Smooth muscle cell of the coronary artery (primary cell): ENCODE results near the gene KIF22. TPM values are rescaled to one million over a fixed set of nuclear protein-coding genes. Genes with fewer than 3 reads are reported as not detected.

Experiments used
- total RNA-seq: library from RNA; depleted of rRNA; stranded (reverse); fragments of >200 nt; gene quantifications from 2 replicates; pipeline ENCODE4 v1.2.3, GENCODE V29; 2014; ENCODE audit warnings: low replicate concordance

The KIF22 gene
- total RNA-seq: 8.4 and 20.4 TPM in 2 replicates

GRCh38 chr16:29790183-29790948, at the start of gene KIF22:
Gene KIF22, plus strand, starts transcription at chr16:29790751. Its CDS starts 9 bp downstream, at chr16:29790760.

GRCh38 chr16:29745853-29746345, 44.7 kb upstream of the KIF22 start, which contains the start of gene C16orf54:
Gene C16orf54, minus strand, starts transcription at chr16:29745990. Its CDS starts 1,039 bp downstream, at chr16:29744951.

DNA sequence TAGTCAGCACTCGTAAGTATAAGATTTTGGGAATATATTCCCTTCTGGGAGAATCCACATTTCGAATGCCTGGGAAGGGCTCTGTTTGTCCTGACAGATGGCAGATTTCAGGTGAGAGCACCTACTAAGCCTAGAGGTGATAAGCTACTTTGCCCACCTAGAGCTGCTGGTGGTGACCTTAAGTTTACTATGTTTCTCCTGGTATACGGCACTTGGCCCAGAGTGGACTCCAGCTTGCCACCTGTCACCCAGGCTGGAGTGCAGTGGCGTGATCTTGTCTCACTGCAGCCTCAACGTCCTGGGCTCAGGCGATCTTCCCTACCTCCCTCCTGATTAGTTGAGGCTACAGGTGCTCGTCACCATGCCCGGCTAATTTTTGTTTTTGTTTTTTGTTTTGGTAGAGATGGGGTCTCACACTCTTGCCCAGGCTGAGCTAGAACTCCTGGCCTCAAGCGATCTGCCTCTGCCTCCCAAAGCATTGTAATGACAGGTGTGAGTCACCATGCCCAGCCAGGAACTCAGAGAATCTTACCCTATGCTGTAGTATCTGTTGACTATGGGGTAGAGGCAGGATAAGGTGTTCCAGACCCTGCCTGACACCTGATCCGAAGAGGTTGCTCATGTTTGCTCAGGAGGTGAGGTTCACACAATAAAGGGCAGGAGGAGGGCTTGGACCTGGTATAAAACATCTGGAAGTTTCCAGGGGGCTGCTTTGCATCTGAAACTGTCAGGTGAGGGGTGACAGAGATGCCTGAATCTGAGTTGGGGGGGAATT, 12.8 kb upstream of the KIF22 start, which contains the start of gene ZG16:
Gene ZG16, plus strand, starts transcription at position 681 of the 775 bp plus-strand sequence. CDS start 1,011 bp downstream, outside the sequence.

DNA sequence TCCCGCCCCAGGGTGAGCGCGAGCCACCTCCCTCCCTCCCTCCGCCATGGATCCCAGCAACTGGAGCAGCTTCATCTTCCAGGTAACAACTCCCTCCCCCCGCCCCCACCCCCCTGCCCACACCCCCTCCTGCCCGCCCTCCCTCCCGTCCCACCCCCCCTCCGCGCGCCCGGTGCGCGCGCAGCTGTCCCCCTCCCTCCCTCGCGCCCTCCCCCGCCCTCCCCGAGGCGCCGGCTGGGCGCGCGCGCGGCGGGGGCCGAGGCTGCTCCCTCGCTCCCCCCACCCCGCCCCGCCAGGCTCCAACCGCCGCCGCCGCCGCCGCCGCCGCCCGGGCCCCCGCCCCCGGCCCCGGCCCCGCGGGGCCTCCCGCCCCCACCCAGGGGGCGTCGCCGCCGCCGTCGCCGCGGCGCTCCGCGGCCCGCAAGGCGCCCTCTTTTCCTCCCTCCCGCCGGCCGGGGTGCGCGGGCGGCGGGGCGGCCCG, 15.6 kb downstream of the KIF22 start, which contains the start of gene MAZ:
Gene MAZ, plus strand, starts transcription at position 431 of the 481 bp plus-strand sequence. CDS start 173 bp downstream, outside the sequence.

DNA sequence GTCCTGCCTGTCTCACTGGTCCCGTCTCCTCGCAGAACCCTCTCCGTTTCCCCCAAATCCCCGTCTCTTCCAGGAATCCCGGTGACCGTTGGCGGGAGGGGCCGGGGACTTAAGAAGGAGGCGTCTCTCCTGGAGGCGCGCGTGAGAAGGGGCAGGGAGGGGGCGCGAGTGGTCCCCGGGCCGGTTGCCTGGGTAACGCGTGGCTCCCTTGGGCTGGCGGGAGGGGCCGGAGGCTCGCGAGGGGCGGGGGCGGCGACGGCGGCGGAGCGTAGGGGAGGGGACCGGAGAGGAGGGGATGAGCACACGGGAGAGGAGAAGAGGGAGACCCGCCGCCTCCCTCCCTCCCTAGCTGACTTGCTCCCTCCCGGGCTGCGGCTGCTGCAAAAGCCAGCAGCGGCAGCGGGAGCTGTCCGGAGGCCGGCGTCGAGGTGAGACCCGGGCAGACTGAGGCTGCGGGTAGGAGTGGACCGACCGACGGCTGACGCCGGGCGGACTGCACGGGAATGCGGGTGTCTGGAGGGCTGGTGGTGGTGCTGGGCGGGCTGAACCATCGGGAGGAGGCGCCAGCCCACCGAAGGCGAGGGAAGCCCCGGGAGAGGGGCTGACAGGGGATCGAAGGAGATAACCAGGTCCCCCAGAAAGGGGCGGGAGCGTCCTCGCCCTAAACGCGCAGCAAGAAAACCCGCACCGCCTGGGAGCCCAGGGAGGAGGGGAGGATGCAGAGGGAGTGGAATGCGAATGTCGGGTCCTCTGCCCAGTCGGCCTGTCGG, 21.5 kb downstream of the KIF22 start, which contains the start of gene PRRT2:
Gene PRRT2, plus strand, starts transcription at position 298 of the 770 bp plus-strand sequence. CDS start 862 bp downstream, outside the sequence.

DNA sequence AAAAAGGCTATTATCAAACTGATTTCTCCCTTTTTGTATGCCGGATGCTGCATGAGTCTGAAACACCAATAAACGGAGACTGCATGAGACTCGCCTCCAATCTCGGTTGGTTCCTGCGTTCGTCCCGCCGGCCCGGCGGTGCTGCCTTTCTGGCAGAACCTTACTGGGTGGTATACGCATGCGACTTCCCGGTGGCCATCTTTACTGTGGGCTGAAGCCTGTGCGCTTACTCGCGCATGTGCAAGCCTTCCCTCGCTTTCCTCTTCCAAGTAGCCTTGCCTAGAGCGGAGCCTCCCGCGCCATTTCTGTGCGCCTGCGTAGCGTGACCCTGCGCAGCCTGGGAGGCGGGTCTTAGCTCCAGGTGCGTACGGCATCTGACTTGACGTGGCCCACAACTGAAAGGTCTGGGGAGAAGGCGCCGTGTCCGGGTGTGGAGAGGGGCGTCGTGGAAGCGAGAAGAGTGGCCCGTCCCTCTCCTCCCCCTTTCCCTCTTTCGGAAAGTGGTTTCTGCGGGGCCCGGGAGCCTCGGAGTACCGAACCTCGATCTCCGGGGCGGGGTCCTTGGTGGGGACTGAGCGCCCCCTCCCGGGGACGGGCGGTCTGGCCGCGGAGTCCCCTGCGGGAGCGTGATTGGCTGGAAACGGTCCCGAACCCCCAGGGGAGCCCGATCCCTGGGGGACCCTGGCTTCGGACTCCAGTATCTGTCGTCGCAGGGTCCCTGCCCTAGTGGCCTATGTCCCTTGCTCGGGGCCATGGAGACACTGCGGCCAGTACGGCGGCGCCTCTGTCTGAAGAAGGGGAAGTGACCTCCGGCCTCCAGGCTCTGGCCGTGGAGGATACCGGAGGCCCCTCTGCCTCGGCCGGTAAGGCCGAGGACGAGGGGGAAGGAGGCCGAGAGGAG, 25.5 kb downstream of the KIF22 start, which contains the start of gene PAGR1:
Gene PAGR1, plus strand, starts transcription at position 360 of the 901 bp plus-strand sequence. Its CDS starts 374 bp downstream, at position 734.

DNA sequence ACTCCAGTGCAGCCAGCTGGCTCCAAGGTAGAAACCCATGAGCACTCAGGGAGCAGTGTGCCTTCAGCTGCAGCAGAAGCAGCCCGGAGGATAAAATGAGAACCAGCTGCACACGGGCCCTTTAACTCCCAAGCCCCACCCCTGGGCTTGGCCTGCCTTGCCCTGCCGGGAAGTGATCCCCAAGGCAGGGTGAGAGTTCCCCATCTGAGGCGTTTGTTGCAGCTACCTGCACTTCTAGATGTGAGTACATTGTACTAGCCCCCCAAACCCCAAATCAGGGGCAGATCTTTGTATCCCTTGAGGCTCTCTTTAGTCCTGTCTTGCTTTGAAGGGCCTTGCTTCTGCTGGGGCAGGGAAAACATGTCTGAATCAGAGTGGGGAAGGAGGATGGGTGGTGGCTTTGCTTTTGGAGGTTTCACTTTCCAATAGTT, 29.7 kb downstream of the KIF22 start, which contains the start of gene MVP:
Gene MVP, plus strand, starts transcription at position 192 of the 431 bp plus-strand sequence. CDS start 10,088 bp downstream, outside the sequence.

Other genes with a start within 250 kb of the KIF22 start
- gene SPN, start 127.5 kb upstream of the KIF22 start, total RNA-seq: under 0.01 TPM in 1 of 2 replicates, not detected in the other
- gene QPRT, start 111.6 kb upstream of the KIF22 start, total RNA-seq: 5.3 and 14.7 TPM in 2 replicates
- not detected in 2 replicates for gene C16orf54, start 44.8 kb upstream of the KIF22 start, total RNA-seq
- gene ZG16, start 12.5 kb upstream of the KIF22 start, total RNA-seq: not detected in 2 replicates
- gene MAZ, start 15.8 kb downstream of the KIF22 start, total RNA-seq: 166 and 189 TPM in 2 replicates
- 0.38 and 1.6 TPM in 2 replicates for gene PRRT2, start 21.4 kb downstream of the KIF22 start, total RNA-seq
- 4.4 and 16.9 TPM in 2 replicates for gene PAGR1, start 25.4 kb downstream of the KIF22 start, total RNA-seq
- gene MVP, start 29.7 kb downstream of the KIF22 start, total RNA-seq: 281 and 542 TPM in 2 replicates
- gene CDIPT, start 72.5 kb downstream of the KIF22 start, total RNA-seq: 65.0 and 80.7 TPM in 2 replicates
- gene SEZ6L2, start 108.8 kb downstream of the KIF22 start, total RNA-seq: 2.3 and 6.6 TPM in 2 replicates
- 3.4 and 13.5 TPM in 2 replicates for gene ASPHD1, start 109.7 kb downstream of the KIF22 start, total RNA-seq
- gene KCTD13, start 135.5 kb downstream of the KIF22 start, total RNA-seq: 4.9 and 5.7 TPM in 2 replicates
- gene TMEM219, start 171.3 kb downstream of the KIF22 start, total RNA-seq: 47.5 and 77.3 TPM in 2 replicates
- gene TAOK2, start 183.1 kb downstream of the KIF22 start, total RNA-seq: 36.0 and 45.1 TPM in 2 replicates
- gene HIRIP3, start 204.9 kb downstream of the KIF22 start, total RNA-seq: 5.9 and 6.8 TPM in 2 replicates
- gene INO80E, start 205.5 kb downstream of the KIF22 start, total RNA-seq: 11.5 and 13.8 TPM in 2 replicates
- gene DOC2A, start 220.3 kb downstream of the KIF22 start, total RNA-seq: 0.08 and 0.23 TPM in 2 replicates
- gene C16orf92, start 232.4 kb downstream of the KIF22 start, total RNA-seq: not detected in 2 replicates
- gene TLCD3B, start 240.5 kb downstream of the KIF22 start, total RNA-seq: not detected in 2 replicates